K562 (cell line): ENCODE data around the gene ELK1. TPM values are rescaled to one million over a fixed set of nuclear protein-coding genes. Genes with fewer than 3 reads are reported as not detected.

Experiments used
- BRD9 ChIP-seq: fragments of 450-650 bp; IDR thresholded peaks from 2 replicates; pipeline ENCODE4 v1.6.1; 2018; ENCODE audit warnings: low read depth; ENCODE audit not compliant: partially characterized antibody
- BRF2 ChIP-seq: IDR thresholded peaks from 3 replicates; pipeline ENCODE4 v1.6.1; 2011; ENCODE audit warnings: borderline replicate concordance, mild to moderate bottlenecking; ENCODE audit not compliant: insufficient read length, insufficient read depth
- CBFB ChIP-seq: sonication (generic); formaldehyde crosslinking; IDR thresholded peaks from 2 replicates; pipeline ENCODE4 v1.4.0; 2020; ENCODE audit warnings: mild to moderate bottlenecking, missing genetic modification reagents
- CREBBP ChIP-seq: IDR thresholded peaks from one replicate; pipeline ENCODE4 v1.6.1; 2012; ENCODE audit warnings: low read depth, mild to moderate bottlenecking, control low read depth, inconsistent platforms, low read length
- ESRRA ChIP-seq: fragments of 450-650 bp; IDR thresholded peaks from 2 replicates; pipeline ENCODE4 v1.6.1; 2014; ENCODE audit warnings: low read depth, mild to moderate bottlenecking, moderate library complexity, borderline replicate concordance
- KAT8 ChIP-seq: fragments of 450-650 bp; IDR thresholded peaks from 2 replicates; pipeline ENCODE4 v1.6.1; 2016; ENCODE audit warnings: low read depth, mild to moderate bottlenecking
- MTA3 ChIP-seq: fragments of 450-650 bp; formaldehyde crosslinking; IDR thresholded peaks from 2 replicates; pipeline ENCODE4 v1.6.1; 2017; ENCODE audit warnings: mild to moderate bottlenecking, borderline replicate concordance
- NFYB ChIP-seq: IDR thresholded peaks from 2 replicates; pipeline ENCODE4 v1.6.1; 2011; ENCODE audit warnings: mild to moderate bottlenecking, moderate library complexity; ENCODE audit not compliant: insufficient read length; ENCODE audit errors: extremely low read depth
- TFAM ChIP-seq: fragments of 250-450 bp; sonication (Bioruptor Pico); conservative IDR thresholded peaks from 2 replicates; pipeline ENCODE4 v1.5.0; 2021; ENCODE audit warnings: mild to moderate bottlenecking, moderate library complexity
- USF1 ChIP-seq: sonication (generic); formaldehyde crosslinking; IDR thresholded peaks from 2 replicates; pipeline ENCODE4 v1.9.0; 2022; ENCODE audit warnings: mild to moderate bottlenecking, missing genetic modification reagents
- ZNF280B ChIP-seq: fragments of 250-450 bp; sonication (Bioruptor Pico); IDR thresholded peaks from 2 replicates; pipeline ENCODE4 v1.5.1; 2021; ENCODE audit warnings: mild to moderate bottlenecking
- ZNF436 ChIP-seq: fragments of 250-450, 450-650 bp; sonication (Bioruptor Pico); formaldehyde crosslinking; IDR thresholded peaks from 2 replicates; pipeline ENCODE4 v1.7.0; 2020; ENCODE audit warnings: mild to moderate bottlenecking
- polyA plus RNA-seq, 8 experiments: library from polyadenylated mRNA; depleted of rRNA in 4 of 8; stranded (reverse) in 5 of 8; unstranded in 3 of 8; fragments of >200 nt; fragmentation: Nextera tagmentation in 2 of 8; fragmentation: Illumina TruSeq in 1 of 8; extraction: Ambion mirVana in 2 of 8; extraction: Trizol in 1 of 8; gene quantifications; 2 replicates each; pipeline versions ENCODE4 v1.2.1 to v1.2.3, GENCODE V29; 2011 to 2014; ENCODE audit warnings: inconsistent platforms in 1 of 8, missing spikeins in 1 of 8
- total RNA-seq, 7 experiments: library from RNA; depleted of rRNA in 6 of 7; stranded (reverse); fragments of >200 nt in 6 of 7; fragmentation: Illumina TruSeq in 2 of 7; extraction: Trizol in 2 of 7; gene quantifications; 2 replicates each; pipeline versions ENCODE4 v1.2.1 to v1.2.3, GENCODE V29; 2011 to 2021; ENCODE audit warnings: low replicate concordance in 1 of 7
- TF ChIP-seq, protein P1 (sequence below): sonication (generic); formaldehyde crosslinking; IDR thresholded peaks from 2 replicates; pipeline ENCODE4 v1.8.1; 2022; ENCODE audit warnings: missing genetic modification reagents
- TF ChIP-seq, protein P2 (sequence below): fragments of 250-450 bp; sonication (Bioruptor Pico); IDR thresholded peaks from 2 replicates; pipeline ENCODE4 v1.4.0; 2020; ENCODE audit warnings: mild to moderate bottlenecking, moderate library complexity
- TF ChIP-seq, protein P3 (sequence below): sonication (generic); formaldehyde crosslinking; IDR thresholded peaks from 2 replicates; pipeline ENCODE4 v1.4.0; 2020; ENCODE audit warnings: mild to moderate bottlenecking, missing genetic modification reagents
- TF ChIP-seq, protein P4 (sequence below): IDR thresholded peaks from 2 replicates; pipeline ENCODE4 v1.6.1; 2012; ENCODE audit warnings: low read depth, low read length, improper control_type of control experiment, borderline replicate concordance

Gene ELK1
- total and polyA plus RNA-seq, 9 of the 15 experiments (the other 6 are each of a cell fraction or from before 2014, with no cell fraction given): 4.4 to 74.9 (median 26.5) TPM

- TF ChIP-seq ZNF280B (CRISPR knock-in tag): no peak
- TF ChIP-seq CBFB (CRISPR knock-in tag): no peak
- TF ChIP-seq, protein P1, sequence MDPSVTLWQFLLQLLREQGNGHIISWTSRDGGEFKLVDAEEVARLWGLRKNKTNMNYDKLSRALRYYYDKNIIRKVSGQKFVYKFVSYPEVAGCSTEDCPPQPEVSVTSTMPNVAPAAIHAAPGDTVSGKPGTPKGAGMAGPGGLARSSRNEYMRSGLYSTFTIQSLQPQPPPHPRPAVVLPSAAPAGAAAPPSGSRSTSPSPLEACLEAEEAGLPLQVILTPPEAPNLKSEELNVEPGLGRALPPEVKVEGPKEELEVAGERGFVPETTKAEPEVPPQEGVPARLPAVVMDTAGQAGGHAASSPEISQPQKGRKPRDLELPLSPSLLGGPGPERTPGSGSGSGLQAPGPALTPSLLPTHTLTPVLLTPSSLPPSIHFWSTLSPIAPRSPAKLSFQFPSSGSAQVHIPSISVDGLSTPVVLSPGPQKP (CRISPR knock-in tag): no peak
- no peak for TF ChIP-seq ZNF436
- TF ChIP-seq ESRRA: peak; percentile 54; the same call in 1 of the 2 replicates
- TF ChIP-seq BRD9: peak; percentile 60
- TF ChIP-seq, protein P2, sequence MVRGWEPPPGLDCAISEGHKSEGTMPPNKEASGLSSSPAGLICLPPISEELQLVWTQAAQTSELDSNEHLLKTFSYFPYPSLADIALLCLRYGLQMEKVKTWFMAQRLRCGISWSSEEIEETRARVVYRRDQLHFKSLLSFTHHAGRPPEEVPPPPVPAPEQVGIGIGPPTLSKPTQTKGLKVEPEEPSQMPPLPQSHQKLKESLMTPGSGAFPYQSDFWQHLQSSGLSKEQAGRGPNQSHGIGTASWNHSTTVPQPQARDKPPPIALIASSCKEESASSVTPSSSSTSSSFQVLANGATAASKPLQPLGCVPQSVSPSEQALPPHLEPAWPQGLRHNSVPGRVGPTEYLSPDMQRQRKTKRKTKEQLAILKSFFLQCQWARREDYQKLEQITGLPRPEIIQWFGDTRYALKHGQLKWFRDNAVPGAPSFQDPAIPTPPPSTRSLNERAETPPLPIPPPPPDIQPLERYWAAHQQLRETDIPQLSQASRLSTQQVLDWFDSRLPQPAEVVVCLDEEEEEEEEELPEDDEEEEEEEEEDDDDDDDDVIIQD: no peak
- TF ChIP-seq, protein P3, sequence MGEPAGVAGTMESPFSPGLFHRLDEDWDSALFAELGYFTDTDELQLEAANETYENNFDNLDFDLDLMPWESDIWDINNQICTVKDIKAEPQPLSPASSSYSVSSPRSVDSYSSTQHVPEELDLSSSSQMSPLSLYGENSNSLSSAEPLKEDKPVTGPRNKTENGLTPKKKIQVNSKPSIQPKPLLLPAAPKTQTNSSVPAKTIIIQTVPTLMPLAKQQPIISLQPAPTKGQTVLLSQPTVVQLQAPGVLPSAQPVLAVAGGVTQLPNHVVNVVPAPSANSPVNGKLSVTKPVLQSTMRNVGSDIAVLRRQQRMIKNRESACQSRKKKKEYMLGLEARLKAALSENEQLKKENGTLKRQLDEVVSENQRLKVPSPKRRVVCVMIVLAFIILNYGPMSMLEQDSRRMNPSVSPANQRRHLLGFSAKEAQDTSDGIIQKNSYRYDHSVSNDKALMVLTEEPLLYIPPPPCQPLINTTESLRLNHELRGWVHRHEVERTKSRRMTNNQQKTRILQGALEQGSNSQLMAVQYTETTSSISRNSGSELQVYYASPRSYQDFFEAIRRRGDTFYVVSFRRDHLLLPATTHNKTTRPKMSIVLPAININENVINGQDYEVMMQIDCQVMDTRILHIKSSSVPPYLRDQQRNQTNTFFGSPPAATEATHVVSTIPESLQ (CRISPR knock-in tag): no peak
- peak; percentile 69; the same call in 1 of the 2 replicates for TF ChIP-seq KAT8
- TF ChIP-seq, protein P4, sequence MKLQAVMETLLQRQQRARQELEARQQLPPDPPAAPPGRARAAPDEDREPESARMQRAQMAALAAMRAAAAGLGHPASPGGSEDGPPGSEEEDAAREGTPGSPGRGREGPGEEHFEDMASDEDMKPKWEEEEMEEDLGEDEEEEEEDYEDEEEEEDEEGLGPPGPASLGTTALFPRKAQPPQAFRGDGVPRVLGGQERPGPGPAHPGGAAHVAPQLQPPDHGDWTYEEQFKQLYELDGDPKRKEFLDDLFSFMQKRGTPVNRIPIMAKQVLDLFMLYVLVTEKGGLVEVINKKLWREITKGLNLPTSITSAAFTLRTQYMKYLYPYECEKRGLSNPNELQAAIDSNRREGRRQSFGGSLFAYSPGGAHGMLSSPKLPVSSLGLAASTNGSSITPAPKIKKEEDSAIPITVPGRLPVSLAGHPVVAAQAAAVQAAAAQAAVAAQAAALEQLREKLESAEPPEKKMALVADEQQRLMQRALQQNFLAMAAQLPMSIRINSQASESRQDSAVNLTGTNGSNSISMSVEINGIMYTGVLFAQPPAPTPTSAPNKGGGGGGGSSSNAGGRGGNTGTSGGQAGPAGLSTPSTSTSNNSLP: peak; percentile 10; the same call in 1 of the 2 replicates
- TF ChIP-seq TFAM (CRISPR knock-in tag): no peak
- no peak for TF ChIP-seq BRF2
- peak; percentile 65 for TF ChIP-seq USF1 (CRISPR knock-in tag)
- TF ChIP-seq CREBBP: no peak
- TF ChIP-seq NFYB: peak; percentile 59
- TF ChIP-seq MTA3: no peak
Observed at GRCh38 chrX:47658684-47659420, 8.5 kb upstream of the ELK1 start, which contains the start of gene UXT (continued).
